ENCODE results near the gene CAVIN1.

CAVIN1 gene

GRCh38 chr17:42386777-42387657 is 36.0 kb downstream of the CAVIN1 start:
- TF ChIP-seq, protein P1, sequence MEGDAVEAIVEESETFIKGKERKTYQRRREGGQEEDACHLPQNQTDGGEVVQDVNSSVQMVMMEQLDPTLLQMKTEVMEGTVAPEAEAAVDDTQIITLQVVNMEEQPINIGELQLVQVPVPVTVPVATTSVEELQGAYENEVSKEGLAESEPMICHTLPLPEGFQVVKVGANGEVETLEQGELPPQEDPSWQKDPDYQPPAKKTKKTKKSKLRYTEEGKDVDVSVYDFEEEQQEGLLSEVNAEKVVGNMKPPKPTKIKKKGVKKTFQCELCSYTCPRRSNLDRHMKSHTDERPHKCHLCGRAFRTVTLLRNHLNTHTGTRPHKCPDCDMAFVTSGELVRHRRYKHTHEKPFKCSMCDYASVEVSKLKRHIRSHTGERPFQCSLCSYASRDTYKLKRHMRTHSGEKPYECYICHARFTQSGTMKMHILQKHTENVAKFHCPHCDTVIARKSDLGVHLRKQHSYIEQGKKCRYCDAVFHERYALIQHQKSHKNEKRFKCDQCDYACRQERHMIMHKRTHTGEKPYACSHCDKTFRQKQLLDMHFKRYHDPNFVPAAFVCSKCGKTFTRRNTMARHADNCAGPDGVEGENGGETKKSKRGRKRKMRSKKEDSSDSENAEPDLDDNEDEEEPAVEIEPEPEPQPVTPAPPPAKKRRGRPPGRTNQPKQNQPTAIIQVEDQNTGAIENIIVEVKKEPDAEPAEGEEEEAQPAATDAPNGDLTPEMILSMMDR (IDR thresholded peaks at IDR 0.05), result no peak
- H3K4me3 ChIP-seq, result peak overlapping the region; percentile 99
- H3K27ac ChIP-seq, result peak overlapping the region; percentile 99 to 100
- DNase-seq (ENCODE audit: low spot score), result no peak

- no peak for DNase-seq (ENCODE audit: low spot score)
- Histone ChIP-seq H3K27ac (peak overlapping the region; percentile 40 to 59), H3K4me3 (no peak overlapping the region)
- TF ChIP-seq, protein P1 (IDR thresholded peaks at IDR 0.05), result no peak
Measured at GRCh38 chr17:42381898-42382297, 41.2 kb downstream of the CAVIN1 start.

DNA sequence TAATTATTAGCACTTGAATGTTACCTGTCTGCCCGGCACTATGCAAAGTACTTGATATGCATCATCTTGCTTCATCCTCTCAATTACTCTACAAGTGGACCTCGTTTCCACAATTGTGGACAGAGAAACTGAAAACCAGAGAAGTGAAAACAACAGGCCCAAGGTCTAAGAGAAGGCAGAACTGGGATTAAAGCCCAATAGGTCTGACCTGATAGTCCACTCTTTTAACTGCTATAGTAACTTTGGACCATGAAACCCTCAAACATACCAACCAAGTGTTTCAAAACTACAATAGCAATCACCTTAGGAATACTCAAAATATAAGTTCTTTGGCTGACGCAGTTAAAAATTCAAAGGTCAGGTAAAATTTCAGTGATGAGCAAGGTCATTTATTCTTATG is 42.1 kb downstream of the CAVIN1 start:
- TF ChIP-seq, protein P1 (IDR thresholded peaks at IDR 0.05), result no peak
- no peak overlapping the region for H3K4me3 ChIP-seq
- DNase-seq (ENCODE audit: low spot score), result no peak
- H3K27ac ChIP-seq, result peak overlapping the region; percentile 59 to 87

GRCh38 chr17:42378959-42379594 is 44.0 kb downstream of the CAVIN1 start:
- Histone ChIP-seq H3K4me3 (peak overlapping the region; percentile 65), H3K27ac (peak overlapping the region; percentile 59 to 87)
- TF ChIP-seq, protein P1 (IDR thresholded peaks at IDR 0.05), result no peak
- no peak for DNase-seq (ENCODE audit: low spot score)

DNA sequence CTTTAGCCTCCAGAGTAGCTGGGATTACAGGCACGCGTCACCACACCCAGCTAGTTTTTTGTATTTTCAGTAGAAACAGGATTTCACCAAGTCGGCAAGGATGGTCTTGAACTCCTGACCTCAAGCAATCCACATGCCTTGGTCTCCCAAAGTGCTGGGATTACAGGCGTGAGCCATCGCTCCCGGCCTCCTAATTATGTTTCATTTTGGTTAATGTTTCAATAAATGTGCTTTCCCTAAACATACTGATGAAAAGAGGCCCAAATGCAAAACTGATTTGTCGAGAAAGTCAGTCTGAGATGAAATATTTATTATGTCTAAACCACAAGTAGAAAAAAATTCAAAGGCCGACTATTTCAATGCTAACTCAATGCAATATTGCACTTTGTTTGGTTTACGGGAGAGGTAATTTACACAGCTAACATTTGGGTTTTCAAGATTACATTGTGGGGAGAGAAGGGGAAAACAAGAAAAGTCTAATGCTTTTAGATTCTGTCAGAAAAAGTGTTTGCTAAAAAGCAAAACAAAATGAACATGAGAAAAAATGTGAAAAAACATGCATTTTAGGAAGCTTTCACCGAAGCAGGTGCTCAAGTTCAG is 44.6 kb downstream of the CAVIN1 start:
- Histone ChIP-seq H3K4me3 (peak overlapping the region; percentile 65), H3K27ac (peak overlapping the region; percentile 59 to 87)
- TF ChIP-seq, protein P1 (IDR thresholded peaks at IDR 0.05), result no peak
- no peak for DNase-seq (ENCODE audit: low spot score)

GRCh38 chr17:42373896-42374295 is 49.2 kb downstream of the CAVIN1 start:
- no peak for DNase-seq (ENCODE audit: low spot score)
- TF ChIP-seq, protein P1 (IDR thresholded peaks at IDR 0.05), result no peak
- Histone ChIP-seq H3K27ac (no peak overlapping the region), H3K4me3 (no peak overlapping the region)

Measured in coronary artery (tissue), 2 donors.